ENCODE results near the gene STMN3.

The STMN3 gene

DNA sequence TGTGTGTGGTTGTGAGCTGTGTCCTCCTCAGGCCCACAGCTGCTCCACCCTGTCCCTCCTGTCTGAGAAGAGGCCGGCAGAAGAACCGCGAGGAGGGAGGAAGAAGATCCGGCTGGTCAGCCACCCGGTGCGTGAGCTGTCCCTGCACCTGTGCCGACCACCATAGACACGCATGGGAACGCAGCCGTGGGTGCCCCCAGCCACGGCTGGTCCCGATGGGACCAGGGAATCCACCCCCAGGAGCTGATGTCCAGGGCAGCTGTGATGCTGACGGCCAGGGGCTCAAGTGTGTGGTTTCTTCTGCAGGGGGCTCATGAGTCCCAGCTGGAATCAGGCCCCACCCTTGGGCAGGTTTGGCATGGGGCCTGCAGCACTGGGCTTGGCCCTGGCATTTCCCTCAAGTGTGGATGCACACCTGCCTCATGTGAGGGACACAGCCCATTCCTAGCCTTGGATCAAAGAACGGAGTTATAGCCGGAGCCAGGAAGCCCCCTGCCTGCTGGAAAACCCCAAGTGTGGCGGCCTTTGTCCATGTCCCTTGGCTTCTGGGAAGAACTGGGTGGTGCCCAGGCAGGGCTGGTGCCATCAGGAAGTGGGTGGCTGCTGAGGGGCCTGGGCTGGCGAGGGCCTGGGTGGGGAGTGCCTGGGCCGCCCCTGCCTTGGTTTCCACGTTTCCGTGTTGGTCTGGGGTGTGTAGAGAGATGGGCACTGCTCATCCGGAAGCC lies 38.6 kb upstream of the STMN3 start:
- no peak for DNase-seq

- DNase-seq: no peak
Measured at GRCh38 chr20:63690898-63691710, 37.9 kb upstream of the STMN3 start.

- no peak for DNase-seq
Measured at GRCh38 chr20:63690003-63690897, 37.0 kb upstream of the STMN3 start.

- DNase-seq: no peak
Measured at GRCh38 chr20:63689046-63690002, 36.1 kb upstream of the STMN3 start.

- no peak for DNase-seq
Measured at GRCh38 chr20:63688228-63689045, 35.2 kb upstream of the STMN3 start.

DNA sequence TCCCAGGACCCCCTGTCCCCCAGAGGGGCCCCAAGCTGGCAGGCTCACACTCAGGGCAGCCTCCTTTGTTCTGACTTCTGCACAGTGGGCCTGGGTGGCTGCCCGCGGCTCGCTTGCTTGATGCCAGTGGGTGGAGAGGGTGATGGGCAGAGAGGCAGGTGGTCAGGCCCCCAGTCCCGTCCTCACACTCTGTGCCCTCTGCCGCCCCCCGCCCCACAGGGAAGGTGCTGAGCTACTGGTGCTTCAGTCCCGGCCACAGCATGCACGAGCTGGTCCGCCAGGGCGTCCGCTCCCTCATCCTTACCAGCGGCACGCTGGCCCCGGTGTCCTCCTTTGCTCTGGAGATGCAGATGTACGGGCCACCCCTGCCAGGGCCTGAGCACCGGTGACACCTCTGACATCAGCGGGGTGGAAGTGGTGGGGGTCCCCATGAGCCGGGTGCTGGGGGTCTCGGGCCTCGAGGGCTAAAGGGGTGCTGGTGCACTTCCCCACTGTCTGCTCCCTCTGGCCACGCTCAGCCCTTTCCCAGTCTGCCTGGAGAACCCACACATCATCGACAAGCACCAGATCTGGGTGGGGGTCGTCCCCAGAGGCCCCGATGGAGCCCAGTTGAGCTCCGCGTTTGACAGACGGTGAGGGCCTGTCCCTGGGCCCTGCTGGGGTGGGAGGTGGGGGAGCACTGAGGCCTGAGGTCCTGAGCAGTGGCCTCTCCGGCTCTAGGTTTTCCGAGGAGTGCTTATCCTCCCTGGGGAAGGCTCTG lies 34.4 kb upstream of the STMN3 start:
- DNase-seq: no peak

- no peak for DNase-seq
Measured at GRCh38 chr20:63686492-63687321, 33.5 kb upstream of the STMN3 start.

GRCh38 chr20:63686094-63686491 lies 32.9 kb upstream of the STMN3 start:
- no peak for DNase-seq

- DNase-seq: no peak
Measured at GRCh38 chr20:63685269-63686026, 32.2 kb upstream of the STMN3 start.

GRCh38 chr20:63682384-63683139 lies 29.3 kb upstream of the STMN3 start:
- no peak for DNase-seq

GRCh38 chr20:63681609-63682142 lies 28.5 kb upstream of the STMN3 start:
- no peak for DNase-seq

GRCh38 chr20:63680857-63681608 lies 27.8 kb upstream of the STMN3 start:
- no peak for DNase-seq

DNA sequence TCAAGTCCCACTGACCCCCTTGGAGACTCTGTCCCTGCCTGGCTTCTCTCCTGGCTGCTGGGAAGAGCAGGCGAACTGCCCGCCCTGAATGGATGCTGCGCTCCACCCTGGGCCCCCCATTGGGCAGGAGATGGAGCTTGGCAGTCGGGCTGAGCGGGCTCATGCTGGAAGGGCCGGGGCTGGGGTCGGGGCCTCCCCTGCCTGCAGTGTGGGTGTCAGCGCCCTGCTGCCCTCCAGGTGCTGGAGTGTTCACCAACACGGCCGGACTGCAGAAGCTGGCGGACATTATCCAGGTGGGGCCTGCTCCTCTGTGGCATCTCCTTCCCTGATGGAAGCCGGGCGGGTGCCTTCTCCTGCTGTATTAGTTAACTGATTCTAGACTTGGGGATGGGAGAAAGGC lies 27.2 kb upstream of the STMN3 start:
- DNase-seq: no peak

- DNase-seq: no peak
Measured at GRCh38 chr20:63679799-63680305, 26.6 kb upstream of the STMN3 start.

GRCh38 chr20:63678667-63679465 lies 25.6 kb upstream of the STMN3 start:
- DNase-seq: no peak

DNA sequence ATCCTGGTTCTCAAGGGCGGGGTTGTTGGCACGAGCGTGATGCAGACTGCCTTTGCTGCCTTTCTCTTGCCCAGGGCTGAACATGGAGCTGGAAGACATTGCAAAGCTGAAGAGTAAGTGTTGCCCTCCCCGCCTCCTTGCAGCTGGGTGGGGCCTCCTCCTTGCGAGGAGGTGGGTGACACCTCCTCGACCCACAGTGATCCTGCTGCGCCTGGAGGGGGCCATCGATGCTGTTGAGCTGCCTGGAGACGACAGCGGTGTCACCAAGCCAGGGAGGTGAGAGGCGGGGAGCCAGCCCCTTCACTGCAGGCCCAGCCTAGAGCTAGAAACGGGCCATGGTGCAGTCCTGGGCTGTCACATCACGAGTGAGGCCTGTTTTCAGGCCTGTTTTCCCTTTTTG lies 24.8 kb upstream of the STMN3 start:
- no peak for DNase-seq
